Activated CD8-positive, alpha-beta memory T cell treated with anti-CD3 and anti-CD28 coated beads, Interleukin-2, amount 50 U/mL, for 4 hours (primary cell): Measurements from ENCODE around the gene CHD6.

Experiments used
- DNase-seq: peaks from one replicate; pipeline ENCODE4 v3.0.0-alpha.2; 2020

Gene CHD6

DNA sequence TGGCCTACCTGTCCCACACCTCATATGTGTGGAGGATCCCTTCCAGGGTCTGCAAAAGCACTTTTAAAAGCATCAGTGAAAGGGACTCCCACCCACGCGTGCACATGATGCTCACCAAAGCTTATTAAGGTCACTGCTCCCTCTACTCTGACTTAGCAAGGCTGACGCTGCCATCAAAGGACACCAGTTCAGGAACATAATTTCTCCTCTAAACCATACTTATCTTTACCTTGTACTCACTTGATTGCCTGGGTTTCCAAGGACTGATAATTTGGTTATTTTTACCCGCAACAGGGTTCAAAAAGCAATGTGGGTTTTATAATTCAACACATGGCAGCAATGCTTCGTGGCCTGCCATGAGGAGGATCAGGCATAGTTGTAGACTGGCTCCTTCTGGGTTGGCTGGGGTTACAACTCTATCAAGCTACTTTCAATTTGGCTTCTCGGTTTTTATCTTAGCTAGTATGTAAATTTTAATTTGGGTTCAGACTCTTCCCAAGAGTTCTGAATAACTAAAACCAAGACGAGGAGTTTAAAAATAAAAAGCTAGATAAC, 199.4 kb downstream of the CHD6 start:
- no peak for DNase-seq

DNA sequence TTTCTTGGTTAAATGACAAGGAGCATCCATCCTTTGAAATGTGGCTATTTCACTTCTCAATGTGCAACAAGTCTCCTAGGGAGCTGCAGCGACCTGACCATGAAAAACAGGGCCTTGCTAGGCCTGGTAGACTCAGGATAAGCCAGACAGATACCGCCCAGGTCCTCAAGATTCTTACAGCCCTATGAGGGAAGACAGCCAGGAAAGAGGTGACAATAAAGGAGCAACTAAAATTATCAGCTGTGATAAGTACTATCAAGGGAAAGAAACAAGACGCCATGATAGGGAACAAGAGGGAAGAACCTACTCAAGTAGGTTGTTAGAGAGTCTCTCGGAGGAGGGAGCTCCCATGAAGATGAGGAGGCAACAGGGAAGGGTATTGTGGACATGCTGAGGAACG, 200.1 kb downstream of the CHD6 start:
- DNase-seq = no peak

- no peak for DNase-seq
Observed at GRCh38 chr20:41415191-41415590, 203.0 kb downstream of the CHD6 start.

DNA sequence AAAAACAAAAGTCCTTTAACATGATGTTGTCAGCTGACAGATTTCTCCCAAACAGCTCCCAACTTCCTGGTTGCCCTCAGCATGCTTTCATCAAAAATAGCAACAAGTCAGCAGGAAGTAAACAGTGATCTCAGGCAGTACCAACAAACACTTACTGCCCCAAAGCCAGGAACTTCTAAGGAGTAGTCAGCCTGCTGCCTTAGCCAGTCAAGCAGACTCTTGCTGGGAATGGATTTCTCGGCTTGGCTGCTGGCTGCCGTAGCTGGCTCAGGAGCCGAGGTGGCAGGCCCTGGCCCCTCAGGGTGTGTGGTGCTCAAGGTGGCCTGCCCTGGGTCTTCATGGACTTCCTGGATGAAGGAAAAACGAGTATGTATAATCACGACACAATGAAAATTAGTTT, 205.0 kb downstream of the CHD6 start:
- no peak for DNase-seq

- no peak for DNase-seq
Observed at GRCh38 chr20:41412324-41413120, 205.7 kb downstream of the CHD6 start.

- DNase-seq = no peak
Observed at GRCh38 chr20:41411391-41411847, 206.8 kb downstream of the CHD6 start.

GRCh38 chr20:41408986-41409385, 209.2 kb downstream of the CHD6 start:
- DNase-seq = no peak

- DNase-seq = no peak
Observed at GRCh38 chr20:41408156-41408794, 209.9 kb downstream of the CHD6 start.

DNA sequence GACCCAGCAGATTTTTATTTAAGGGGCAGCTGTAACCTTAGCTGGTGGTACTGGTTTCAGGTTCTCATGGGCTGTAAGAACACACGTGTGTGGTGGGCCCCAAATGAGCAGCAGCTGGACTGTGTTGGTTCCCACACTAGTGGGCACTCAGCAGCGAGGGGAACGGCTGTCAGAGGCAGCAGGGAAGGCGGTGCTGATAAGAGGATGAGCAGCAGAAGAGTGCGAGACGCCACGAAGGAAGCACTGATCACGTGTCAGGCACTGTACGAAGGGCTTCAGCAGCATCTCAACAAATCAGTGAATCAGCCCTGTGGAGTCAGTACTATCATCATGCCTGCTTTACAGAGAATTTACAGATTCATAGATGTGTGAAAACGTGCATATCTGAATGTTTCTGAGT, 210.6 kb downstream of the CHD6 start:
- no peak for DNase-seq

GRCh38 chr20:41406896-41407444, 211.2 kb downstream of the CHD6 start:
- DNase-seq = no peak

DNA sequence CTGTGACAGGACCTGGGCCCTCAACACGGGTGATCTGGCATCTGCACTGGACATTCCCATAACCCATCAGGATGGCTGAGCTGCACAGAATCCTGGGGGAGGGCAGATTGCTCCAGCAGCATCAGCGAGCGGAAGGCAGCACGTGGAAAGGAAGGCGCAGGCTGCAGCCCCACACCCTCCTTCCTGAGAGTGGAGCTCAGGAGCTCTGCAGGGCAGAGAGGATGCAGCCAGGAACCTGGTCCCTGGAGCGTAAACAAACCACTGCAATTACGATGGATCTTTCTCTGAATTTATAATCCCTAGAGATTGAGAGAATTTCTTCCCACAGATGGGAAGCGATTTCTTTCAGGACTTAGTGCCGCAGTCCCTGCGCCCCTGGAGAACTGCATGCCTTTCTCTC, 211.8 kb downstream of the CHD6 start:
- DNase-seq = no peak

DNA sequence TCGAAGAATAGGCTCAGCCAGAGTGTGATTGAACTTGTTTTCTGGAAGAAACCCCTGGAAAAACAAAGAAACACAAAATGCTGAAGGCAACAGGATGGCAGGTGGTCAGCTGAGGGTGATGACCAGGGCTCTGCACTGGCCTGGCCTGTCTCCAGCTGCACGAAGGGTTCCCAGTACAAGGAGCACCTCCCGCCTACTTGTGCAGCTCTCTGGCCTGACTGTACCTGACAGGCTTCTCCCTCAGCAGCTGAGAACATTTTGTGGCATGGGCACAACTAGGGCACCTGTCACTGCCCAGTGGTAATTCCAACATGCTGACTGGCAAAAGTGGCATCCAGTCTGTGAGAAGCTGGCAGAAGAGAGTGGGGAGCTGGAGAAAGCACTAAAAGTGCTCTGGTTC, 212.7 kb downstream of the CHD6 start:
- DNase-seq = no peak

GRCh38 chr20:41403604-41404003, 214.6 kb downstream of the CHD6 start:
- no peak for DNase-seq

GRCh38 chr20:41398408-41398807, 219.8 kb downstream of the CHD6 start:
- no peak for DNase-seq

- DNase-seq = no peak
Observed at GRCh38 chr20:41395667-41396664, 222.2 kb downstream of the CHD6 start.

- DNase-seq = no peak
Observed at GRCh38 chr20:41394931-41395666, 223.1 kb downstream of the CHD6 start.

DNA sequence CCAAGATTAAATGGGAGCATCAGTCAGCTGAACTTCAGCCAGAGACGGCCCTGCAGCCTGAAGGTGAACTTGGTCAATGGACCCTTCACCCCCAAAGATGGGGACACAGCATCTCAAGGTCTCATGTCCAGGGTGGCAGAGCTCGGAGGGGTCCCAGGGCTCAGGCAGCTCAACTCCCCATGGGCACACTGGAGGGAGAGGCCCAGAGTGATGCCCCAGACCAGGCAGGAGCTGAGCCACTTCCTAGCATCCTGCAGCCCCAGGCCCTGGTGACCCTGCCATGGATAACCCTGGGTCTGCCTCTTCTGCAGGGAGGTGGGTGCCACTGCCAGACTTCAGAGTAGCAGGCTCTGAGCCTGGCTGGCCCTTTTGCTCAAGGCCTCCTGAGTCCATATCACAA, 224.1 kb downstream of the CHD6 start:
- no peak for DNase-seq

DNA sequence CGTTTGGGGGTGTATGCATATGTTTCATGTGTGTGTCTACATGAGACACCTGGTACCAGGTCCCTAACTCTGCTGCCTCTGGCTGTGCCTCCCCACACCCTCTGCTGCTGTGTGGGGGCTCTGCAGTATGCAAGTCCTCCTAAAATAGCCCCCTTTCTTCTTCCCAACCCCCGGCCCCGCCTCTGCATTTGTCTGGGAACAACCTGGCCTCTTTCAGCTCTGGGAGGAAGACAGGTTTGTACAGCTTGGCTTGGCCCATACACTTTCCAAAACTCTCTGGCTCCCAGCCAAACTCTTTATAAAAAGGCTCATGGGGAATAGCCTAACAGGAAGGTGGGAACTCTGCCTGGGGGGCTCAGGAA, 224.5 kb downstream of the CHD6 start:
- no peak for DNase-seq

- DNase-seq = no peak
Observed at GRCh38 chr20:41392871-41393704, 225.1 kb downstream of the CHD6 start.

DNA sequence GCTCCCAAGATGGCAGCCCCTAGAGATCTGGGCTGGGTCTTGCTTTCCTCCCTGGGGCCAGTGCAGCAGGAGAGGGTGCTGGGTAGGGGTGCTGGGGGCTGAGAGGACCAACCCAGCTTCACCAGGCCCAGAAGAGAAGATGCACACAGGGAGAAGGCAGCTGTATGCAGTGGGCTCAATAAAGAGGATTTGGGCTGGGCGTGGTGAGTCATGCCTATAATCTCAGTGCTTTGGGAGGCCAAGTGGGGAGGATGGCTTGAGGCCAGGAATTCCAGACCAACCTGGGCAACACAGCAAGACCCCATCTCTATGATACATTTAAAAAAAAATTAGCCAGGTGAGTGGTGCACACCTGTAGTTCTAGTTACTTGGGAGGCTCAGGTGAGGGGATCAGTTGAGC, 225.9 kb downstream of the CHD6 start:
- no peak for DNase-seq

GRCh38 chr20:41391587-41392001, 226.6 kb downstream of the CHD6 start:
- DNase-seq = no peak
